Adrenal gland (tissue), 5 donors: ENCODE data around the gene FUBP1.

ENCODE experiments used
- POLR2A ChIP-seq, 2 donors: fragments of 450-650 bp; IDR thresholded peaks; one replicate each; pipeline ENCODE4 v1.6.1; 2017; ENCODE audit warnings: antibody characterized with exemption in 2 of 2, mild to moderate bottlenecking in 2 of 2, moderate library complexity in 1 of 2
- TF ChIP-seq, protein P1 (sequence below), 6 experiments: fragments of 450-650 bp in 4 of 6; fragments of 200-600 bp in 2 of 6; sonication (generic) in 1 of 6; IDR thresholded peaks; 1 replicate in 5 of 6; 2 replicates in 1 of 6; pipeline versions ENCODE4 v1.5.1 to v1.8.0; 2016 to 2021; ENCODE audit warnings: antibody characterized with exemption in 6 of 6, mild to moderate bottlenecking in 2 of 6, moderate library complexity in 1 of 6
- donor health status: DM: no; HTN: no; CAD: no.

DNA sequence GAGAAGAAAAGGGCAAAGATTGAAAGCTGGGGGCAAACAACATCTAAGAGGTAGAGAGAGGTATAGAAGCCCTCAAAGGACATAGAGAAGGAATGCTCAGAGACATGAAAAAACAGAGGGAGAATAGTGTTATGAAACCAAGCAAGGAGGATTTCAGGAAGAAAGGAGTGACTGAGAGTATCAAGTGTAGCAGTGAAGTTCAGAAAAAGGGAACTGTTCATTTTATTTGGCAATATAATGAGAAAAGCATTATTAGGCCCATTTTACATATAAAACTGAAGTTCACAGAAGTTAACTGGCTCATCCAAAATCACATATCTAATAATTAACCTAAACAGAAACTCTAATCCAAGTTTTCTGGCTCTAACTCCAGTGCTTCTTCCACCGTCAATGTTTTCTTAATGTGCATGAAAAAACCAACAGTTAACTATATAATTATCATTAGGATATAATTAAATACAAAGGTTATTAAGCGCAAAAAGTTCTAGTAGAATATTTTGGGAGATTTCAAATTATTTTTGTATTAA is 72.8 kb downstream of the FUBP1 start:
- TF ChIP-seq, protein P1, sequence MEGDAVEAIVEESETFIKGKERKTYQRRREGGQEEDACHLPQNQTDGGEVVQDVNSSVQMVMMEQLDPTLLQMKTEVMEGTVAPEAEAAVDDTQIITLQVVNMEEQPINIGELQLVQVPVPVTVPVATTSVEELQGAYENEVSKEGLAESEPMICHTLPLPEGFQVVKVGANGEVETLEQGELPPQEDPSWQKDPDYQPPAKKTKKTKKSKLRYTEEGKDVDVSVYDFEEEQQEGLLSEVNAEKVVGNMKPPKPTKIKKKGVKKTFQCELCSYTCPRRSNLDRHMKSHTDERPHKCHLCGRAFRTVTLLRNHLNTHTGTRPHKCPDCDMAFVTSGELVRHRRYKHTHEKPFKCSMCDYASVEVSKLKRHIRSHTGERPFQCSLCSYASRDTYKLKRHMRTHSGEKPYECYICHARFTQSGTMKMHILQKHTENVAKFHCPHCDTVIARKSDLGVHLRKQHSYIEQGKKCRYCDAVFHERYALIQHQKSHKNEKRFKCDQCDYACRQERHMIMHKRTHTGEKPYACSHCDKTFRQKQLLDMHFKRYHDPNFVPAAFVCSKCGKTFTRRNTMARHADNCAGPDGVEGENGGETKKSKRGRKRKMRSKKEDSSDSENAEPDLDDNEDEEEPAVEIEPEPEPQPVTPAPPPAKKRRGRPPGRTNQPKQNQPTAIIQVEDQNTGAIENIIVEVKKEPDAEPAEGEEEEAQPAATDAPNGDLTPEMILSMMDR (IDR thresholded peaks at IDR 0.05), result no peak
- no peak for TF ChIP-seq POLR2A (IDR thresholded peaks at IDR 0.05)
